Erythroblast (primary cell): ENCODE measurements around the gene CETP.

Experiments used
- GATA1 ChIP-seq: IDR thresholded peaks from 2 replicates; pipeline ENCODE4 v1.6.1; 2011; ENCODE audit warnings: low read depth, mild to moderate bottlenecking, control low read depth, low read length, moderate library complexity
- POLR2A ChIP-seq: IDR thresholded peaks from 2 replicates; pipeline ENCODE4 v1.6.1; 2011; ENCODE audit warnings: mild to moderate bottlenecking, low read length

DNA sequence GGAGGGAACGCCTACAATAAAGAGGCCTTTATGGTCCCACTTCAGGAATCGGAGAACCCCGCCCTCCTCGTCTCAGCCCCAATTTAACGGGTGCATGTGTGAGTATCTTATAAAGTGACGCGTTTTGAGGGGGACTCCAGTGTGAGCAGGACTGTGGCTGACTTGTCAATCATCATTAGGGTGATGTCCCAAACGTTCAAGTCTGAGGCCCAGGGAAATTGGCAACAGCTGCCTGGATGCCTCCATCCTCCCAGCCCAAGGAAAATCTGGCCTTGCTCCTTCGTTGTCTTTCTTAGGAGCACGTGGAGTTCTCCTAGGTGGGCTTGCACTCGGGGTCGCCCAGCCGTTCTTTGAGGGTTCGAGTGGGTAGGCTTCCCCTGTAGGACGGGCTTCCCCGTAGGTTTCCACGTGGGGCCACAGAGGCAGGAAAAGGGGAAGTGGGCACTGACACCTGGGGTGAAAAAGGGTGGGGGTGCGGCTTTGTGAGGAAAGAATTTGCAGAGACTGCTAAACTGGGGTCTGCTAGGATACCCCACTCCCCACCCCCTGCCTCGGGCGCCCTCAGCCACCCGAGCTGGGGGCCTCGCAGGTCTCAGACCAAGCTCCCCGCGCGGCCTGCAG is 30.4 kb upstream of the CETP start:
- TF ChIP-seq POLR2A (no peak), GATA1 (no peak)
